Osteocyte (in vitro differentiated cells): ENCODE results near the gene ABHD11. TPM values are rescaled to one million over a fixed set of nuclear protein-coding genes. Genes with fewer than 3 reads are reported as not detected.
"Not testable (repeated sequence)": the region's sequence is repeated elsewhere in the genome, so short reads cannot be mapped to it uniquely, and the experiment has no call there.

Experiments
- DNase-seq: peaks from one replicate; pipeline ENCODE4 v3.0.0; 2021; ENCODE audit warnings: mixed read lengths; ENCODE audit not compliant: unreplicated experiment; ENCODE audit errors: extremely low spot score
- H3K27ac Mint-ChIP-seq: one replicate; pipeline ENCODE4 v1.8.0; 2021; ENCODE audit warnings: mild to moderate bottlenecking, mixed read lengths; ENCODE audit not compliant: unreplicated experiment
- H3K27me3 Mint-ChIP-seq: one replicate; pipeline ENCODE4 v1.8.0; 2021; ENCODE audit warnings: mixed read lengths; ENCODE audit not compliant: unreplicated experiment
- H3K36me3 Mint-ChIP-seq: one replicate; pipeline ENCODE4 v1.8.0; 2021; ENCODE audit warnings: mixed read lengths; ENCODE audit not compliant: unreplicated experiment
- H3K4me1 Mint-ChIP-seq: one replicate; pipeline ENCODE4 v1.8.0; 2021; ENCODE audit warnings: mixed read lengths; ENCODE audit not compliant: unreplicated experiment
- H3K4me3 Mint-ChIP-seq: one replicate; pipeline ENCODE4 v1.8.0; 2021; ENCODE audit warnings: mild to moderate bottlenecking, moderate library complexity, mixed read lengths; ENCODE audit not compliant: unreplicated experiment
- H3K9me3 Mint-ChIP-seq: one replicate; pipeline ENCODE4 v1.8.0; 2021; ENCODE audit warnings: mixed read lengths; ENCODE audit not compliant: unreplicated experiment
- total RNA-seq: library from RNA; stranded (reverse); gene quantifications from 2 replicates; pipeline ENCODE4 v1.2.1, GENCODE V29; 2021
- TF ChIP-seq, protein P1 (sequence below): fragments of 200-600 bp; sonication (generic); IDR thresholded peaks from 2 replicates; pipeline ENCODE4 v1.5.0; 2021; ENCODE audit warnings: antibody characterized with exemption, mild to moderate bottlenecking, moderate library complexity

The ABHD11 gene
- total RNA-seq, 1 donor from 2014 or later = 17.4 TPM

DNA sequence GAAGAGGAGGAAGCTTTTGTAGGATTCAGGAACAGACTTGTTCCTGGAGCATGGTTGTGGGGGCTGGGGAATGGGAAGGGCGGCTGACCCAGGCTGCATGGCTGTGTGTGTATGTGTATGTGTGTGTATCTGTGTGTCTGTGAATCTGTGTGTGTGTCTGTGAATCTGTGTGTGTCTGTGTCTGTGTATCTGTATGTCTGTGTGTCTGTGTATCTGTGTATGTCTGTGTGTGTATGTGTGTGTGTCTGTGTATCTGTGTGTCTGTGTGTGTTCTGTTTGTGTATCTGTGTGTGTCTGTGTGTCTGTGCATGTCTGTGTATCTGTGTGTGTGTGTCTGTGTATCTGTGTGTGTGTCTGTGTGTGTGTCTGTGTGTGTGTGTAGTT lies 12.5 kb downstream of the ABHD11 start:
- Mint-ChIP-seq H3K4me1 (peaks cover 13% of the 10 kb centered on the region), H3K4me3 (no peak overlapping the region), H3K27ac (no peak overlapping the region), H3K27me3 (peaks cover 2% of the 10 kb centered on the region), H3K36me3 (no peaks in the 10 kb centered on the region), H3K9me3 (no peaks in the 10 kb centered on the region)
- DNase-seq = no peak
- TF ChIP-seq, protein P1, sequence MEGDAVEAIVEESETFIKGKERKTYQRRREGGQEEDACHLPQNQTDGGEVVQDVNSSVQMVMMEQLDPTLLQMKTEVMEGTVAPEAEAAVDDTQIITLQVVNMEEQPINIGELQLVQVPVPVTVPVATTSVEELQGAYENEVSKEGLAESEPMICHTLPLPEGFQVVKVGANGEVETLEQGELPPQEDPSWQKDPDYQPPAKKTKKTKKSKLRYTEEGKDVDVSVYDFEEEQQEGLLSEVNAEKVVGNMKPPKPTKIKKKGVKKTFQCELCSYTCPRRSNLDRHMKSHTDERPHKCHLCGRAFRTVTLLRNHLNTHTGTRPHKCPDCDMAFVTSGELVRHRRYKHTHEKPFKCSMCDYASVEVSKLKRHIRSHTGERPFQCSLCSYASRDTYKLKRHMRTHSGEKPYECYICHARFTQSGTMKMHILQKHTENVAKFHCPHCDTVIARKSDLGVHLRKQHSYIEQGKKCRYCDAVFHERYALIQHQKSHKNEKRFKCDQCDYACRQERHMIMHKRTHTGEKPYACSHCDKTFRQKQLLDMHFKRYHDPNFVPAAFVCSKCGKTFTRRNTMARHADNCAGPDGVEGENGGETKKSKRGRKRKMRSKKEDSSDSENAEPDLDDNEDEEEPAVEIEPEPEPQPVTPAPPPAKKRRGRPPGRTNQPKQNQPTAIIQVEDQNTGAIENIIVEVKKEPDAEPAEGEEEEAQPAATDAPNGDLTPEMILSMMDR = no peak

DNA sequence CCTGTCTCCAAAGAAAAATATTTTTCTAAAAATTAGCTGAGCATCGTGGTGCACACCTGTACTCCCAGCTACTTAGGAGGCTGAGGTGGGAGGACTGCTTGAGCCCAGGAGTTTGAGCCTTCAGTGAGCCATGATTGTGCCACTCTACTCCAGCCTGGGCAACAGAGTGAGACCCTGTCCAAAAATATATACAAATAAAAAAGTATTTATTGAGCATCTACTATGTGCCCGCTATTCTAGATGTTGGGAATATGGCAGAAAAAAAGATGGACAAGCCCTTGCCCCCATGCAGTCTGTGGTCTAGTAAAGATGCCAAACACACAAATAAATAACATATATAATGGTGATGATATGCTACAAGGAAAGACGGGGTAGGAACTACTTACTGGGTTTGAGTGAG lies 14.8 kb downstream of the ABHD11 start:
- DNase-seq = no peak
- Mint-ChIP-seq H3K4me3 (no peak overlapping the region), H3K36me3 (no peaks in the 10 kb centered on the region), H3K4me1 (peaks cover 24% of the 10 kb centered on the region), H3K9me3 (no peaks in the 10 kb centered on the region), H3K27me3 (peaks cover 2% of the 10 kb centered on the region), H3K27ac (no peak overlapping the region)
- TF ChIP-seq, protein P1 = no peak

GRCh38 chr7:73722785-73723184 lies 15.8 kb downstream of the ABHD11 start:
- H3K27me3 Mint-ChIP-seq = no peaks in the 10 kb centered on the region
- no peak overlapping the region for H3K4me3 Mint-ChIP-seq
- DNase-seq = no peak
- H3K36me3 Mint-ChIP-seq = no peaks in the 10 kb centered on the region
- H3K9me3 Mint-ChIP-seq = no peaks in the 10 kb centered on the region
- TF ChIP-seq, protein P1 = no peak
- H3K4me1 Mint-ChIP-seq = peaks cover 30% of the 10 kb centered on the region
- no peak overlapping the region for H3K27ac Mint-ChIP-seq

GRCh38 chr7:73722182-73722581 lies 16.4 kb downstream of the ABHD11 start:
- not testable (repeated sequence) for H3K27ac Mint-ChIP-seq, H3K36me3 Mint-ChIP-seq, H3K27me3 Mint-ChIP-seq, H3K9me3 Mint-ChIP-seq, DNase-seq, H3K4me3 Mint-ChIP-seq
- peaks cover 34% of the 10 kb centered on the region for H3K4me1 Mint-ChIP-seq

DNA sequence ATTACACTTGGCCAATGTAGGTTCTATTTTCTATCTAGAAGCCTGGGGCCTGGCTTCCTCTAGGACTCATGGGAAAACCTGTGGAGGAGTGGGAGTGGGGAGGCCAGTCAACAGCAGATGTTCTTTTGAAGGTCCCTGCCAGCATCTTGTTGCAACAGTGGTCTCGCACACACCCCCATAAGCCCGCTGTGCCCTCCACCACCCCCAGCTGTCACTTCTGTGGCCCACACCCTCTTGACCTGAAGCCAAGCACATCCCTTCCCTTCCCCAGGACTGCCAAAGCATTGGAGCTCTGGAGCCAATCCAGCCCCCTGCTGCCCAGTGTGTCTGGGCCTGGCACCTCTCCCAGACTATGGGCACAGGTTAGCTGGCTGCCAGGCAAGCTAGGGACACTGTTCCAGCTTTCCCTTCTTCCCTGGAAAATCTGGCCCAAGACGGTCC lies 17.2 kb downstream of the ABHD11 start:
- DNase-seq = no peak
- TF ChIP-seq, protein P1 = no peak
- Mint-ChIP-seq H3K27me3 (no peaks in the 10 kb centered on the region), H3K36me3 (no peaks in the 10 kb centered on the region), H3K27ac (peak overlapping the region; percentile 79), H3K4me1 (peaks cover 40% of the 10 kb centered on the region), H3K9me3 (no peaks in the 10 kb centered on the region), H3K4me3 (peak overlapping the region; percentile 58)

DNA sequence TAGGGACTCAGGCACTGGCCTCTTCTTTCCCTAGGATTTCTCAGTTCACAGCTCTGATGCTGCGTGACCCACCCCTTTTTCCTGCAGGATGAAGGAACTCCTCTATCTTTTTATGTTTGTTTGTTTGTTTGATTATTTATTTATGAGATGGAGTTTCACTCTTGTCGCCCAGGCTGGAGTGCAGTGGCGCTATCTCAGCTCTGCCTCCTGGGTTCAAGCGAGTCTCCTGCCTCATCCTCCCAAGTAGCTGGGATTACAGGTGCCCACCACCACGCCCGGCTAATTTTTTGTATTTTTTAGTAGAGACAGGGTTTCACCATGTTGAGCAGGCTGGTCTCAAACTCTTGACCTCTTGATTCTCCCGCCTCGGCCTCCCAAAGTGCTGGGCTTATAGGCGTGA lies 18.2 kb downstream of the ABHD11 start:
- Mint-ChIP-seq H3K4me3 (peak overlapping the region; percentile 64), H3K27ac (peak overlapping the region; percentile 43), H3K4me1 (peaks cover 49% of the 10 kb centered on the region)
- DNase-seq, H3K27me3 Mint-ChIP-seq, H3K9me3 Mint-ChIP-seq, H3K36me3 Mint-ChIP-seq: not testable (repeated sequence)
